PFSK-1 (cell line): ENCODE data around the gene AGPAT3.
A peak's percentile ranks its signal among the peaks of the same experiment; 100 is the strongest.

Source experiments
- FOXP2 ChIP-seq: optimal IDR thresholded peaks from 2 replicates; pipeline ENCODE3; 2011; ENCODE audit warnings: borderline replicate concordance, control low read depth, inconsistent platforms; ENCODE audit not compliant: insufficient read depth; ENCODE audit errors: extremely low read length, extremely low read depth
- POLR2AphosphoS5 ChIP-seq: IDR thresholded peaks from 2 replicates; pipeline ENCODE4 v1.6.1; 2012; ENCODE audit warnings: low read depth, mild to moderate bottlenecking, control low read depth, low read length, moderate library complexity
- SIN3A ChIP-seq: IDR thresholded peaks from 2 replicates; pipeline ENCODE4 v1.6.1; 2012; ENCODE audit warnings: mild to moderate bottlenecking, low read length, moderate library complexity, borderline replicate concordance; ENCODE audit not compliant: insufficient read depth
- TAF1 ChIP-seq: IDR thresholded peaks from 2 replicates; pipeline ENCODE4 v1.6.1; 2012; ENCODE audit warnings: low read length, control low read depth, borderline replicate concordance; ENCODE audit not compliant: insufficient read depth
- TF ChIP-seq, protein P1 (sequence below), 2 experiments: IDR thresholded peaks; 2 replicates each; pipeline versions ENCODE4 v1.6.1 to v1.8.0; 2011 to 2012; ENCODE audit warnings: low read depth in 2 of 2, low read length in 2 of 2, control low read depth in 1 of 2, inconsistent platforms in 1 of 2, mild to moderate bottlenecking in 1 of 2, moderate library complexity in 1 of 2; ENCODE audit not compliant: insufficient read depth in 1 of 2

AGPAT3 gene

DNA sequence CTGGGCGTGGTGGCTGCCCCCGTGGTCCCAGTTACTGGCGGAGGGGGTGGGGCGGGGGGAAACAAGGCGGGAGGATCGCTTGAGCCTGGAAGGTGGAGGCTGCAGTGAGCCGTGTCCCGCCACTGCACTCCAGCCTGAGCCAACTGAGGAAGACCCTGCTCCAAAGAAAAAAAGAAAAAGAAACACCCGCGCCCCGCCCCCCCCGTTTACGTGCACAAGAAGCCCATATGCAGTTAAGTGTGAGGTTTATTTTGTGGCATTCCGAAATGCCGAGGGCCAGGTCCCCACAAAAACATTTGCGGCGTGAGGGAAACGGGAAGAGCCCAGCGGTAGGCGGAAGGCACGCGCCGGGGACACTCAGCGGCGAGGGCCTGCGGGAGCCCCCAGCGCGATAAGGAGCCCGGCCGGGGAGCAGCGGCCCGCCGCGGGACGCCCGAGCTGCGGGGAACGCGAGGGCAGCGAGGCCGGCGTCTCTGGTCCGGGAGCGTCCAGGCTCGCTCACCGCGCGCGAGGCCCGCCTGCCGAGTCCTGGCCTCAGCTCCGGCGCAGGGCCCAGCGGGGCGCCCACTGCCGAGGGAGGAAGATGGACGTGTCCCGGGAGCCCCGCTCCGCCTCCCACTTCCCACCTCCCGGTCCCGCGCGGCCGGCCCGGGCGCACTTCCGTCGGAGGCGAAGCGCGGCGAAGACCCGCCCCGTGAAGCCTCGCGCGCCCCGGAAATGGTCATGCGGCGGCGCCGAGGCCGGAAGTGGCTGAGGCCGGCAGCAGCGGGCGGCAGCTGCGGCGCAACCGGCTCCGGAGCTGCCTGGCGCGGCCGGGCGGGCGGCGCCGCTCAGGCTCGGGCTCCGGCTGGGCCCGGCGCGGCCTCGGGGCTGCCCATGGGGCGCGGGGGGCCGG, 146.8 kb downstream of the AGPAT3 start, which contains the start of gene TRAPPC10:
TSS of gene TRAPPC10 (plus strand) at position 731 of the 895 bp plus-strand sequence. CDS start 185 bp downstream, outside the sequence.
- peak; percentile 79 for TF ChIP-seq POLR2AphosphoS5
- TF ChIP-seq FOXP2 = peak; percentile 98
- peak; percentile 33; the same call in 1 of the 2 replicates for TF ChIP-seq SIN3A
- TF ChIP-seq, protein P1, sequence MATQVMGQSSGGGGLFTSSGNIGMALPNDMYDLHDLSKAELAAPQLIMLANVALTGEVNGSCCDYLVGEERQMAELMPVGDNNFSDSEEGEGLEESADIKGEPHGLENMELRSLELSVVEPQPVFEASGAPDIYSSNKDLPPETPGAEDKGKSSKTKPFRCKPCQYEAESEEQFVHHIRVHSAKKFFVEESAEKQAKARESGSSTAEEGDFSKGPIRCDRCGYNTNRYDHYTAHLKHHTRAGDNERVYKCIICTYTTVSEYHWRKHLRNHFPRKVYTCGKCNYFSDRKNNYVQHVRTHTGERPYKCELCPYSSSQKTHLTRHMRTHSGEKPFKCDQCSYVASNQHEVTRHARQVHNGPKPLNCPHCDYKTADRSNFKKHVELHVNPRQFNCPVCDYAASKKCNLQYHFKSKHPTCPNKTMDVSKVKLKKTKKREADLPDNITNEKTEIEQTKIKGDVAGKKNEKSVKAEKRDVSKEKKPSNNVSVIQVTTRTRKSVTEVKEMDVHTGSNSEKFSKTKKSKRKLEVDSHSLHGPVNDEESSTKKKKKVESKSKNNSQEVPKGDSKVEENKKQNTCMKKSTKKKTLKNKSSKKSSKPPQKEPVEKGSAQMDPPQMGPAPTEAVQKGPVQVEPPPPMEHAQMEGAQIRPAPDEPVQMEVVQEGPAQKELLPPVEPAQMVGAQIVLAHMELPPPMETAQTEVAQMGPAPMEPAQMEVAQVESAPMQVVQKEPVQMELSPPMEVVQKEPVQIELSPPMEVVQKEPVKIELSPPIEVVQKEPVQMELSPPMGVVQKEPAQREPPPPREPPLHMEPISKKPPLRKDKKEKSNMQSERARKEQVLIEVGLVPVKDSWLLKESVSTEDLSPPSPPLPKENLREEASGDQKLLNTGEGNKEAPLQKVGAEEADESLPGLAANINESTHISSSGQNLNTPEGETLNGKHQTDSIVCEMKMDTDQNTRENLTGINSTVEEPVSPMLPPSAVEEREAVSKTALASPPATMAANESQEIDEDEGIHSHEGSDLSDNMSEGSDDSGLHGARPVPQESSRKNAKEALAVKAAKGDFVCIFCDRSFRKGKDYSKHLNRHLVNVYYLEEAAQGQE (IDR thresholded peaks at IDR 0.05; ENCODE audit: insufficient read depth in 1 of 2, low read depth in 2 of 2, low read length in 2 of 2) = no peak
- peak; percentile 68; the same call in 1 of the 2 replicates for TF ChIP-seq TAF1

DNA sequence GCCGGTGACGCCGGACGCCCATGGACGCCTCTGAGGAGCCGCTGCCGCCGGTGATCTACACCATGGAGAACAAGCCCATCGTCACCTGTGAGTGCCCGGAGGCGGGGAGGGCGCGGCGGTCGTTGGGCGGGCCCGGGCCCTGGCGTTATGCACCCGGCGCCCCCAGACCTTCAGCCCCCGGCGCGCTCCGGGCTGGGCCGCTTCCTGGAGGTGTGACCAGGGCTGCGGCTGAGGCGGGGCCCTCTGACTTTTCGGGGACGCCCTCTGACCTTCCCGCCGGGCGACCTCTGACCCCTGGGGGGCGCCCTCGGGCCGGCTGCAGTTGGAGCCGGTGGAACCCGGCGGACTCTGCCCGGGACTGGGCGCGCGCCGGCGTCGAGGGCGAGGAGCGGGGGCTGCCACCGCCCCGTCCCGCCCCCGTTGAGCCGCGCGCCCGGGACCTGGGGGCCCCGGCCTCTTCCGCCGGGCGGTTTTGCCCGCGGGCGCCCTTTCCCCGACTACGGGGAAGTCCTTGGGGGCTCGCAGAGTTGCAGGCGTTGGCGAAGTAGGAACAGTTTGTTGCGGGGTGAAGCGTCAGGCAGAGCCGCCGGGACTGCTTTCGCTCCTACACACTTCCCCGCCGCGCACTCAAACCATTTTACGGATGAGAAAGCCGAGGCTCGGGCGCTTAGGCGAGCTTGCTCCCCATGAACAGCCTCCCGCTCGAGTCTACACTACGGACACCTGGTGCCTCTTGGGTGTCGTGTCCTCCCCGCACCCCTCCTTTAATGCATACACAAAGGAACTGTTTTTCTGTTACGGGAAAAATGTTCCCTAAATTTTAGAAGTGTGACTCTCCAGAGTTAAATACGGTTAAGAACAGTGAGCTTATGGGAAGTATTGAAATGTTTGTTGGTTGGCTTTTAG, 147.7 kb downstream of the AGPAT3 start:
- no peak for TF ChIP-seq POLR2AphosphoS5
- TF ChIP-seq SIN3A = 0 out of 2 replicates have a peak, but pooled peaks have one; percentile 31
- TF ChIP-seq, protein P1 (IDR thresholded peaks at IDR 0.05; ENCODE audit: insufficient read depth in 1 of 2, low read depth in 2 of 2, low read length in 2 of 2) = 0 out of 4 replicates have a peak, but pooled peaks of 1 of the 2 experiments have one; percentile 6
- TF ChIP-seq FOXP2 = no peak

DNA sequence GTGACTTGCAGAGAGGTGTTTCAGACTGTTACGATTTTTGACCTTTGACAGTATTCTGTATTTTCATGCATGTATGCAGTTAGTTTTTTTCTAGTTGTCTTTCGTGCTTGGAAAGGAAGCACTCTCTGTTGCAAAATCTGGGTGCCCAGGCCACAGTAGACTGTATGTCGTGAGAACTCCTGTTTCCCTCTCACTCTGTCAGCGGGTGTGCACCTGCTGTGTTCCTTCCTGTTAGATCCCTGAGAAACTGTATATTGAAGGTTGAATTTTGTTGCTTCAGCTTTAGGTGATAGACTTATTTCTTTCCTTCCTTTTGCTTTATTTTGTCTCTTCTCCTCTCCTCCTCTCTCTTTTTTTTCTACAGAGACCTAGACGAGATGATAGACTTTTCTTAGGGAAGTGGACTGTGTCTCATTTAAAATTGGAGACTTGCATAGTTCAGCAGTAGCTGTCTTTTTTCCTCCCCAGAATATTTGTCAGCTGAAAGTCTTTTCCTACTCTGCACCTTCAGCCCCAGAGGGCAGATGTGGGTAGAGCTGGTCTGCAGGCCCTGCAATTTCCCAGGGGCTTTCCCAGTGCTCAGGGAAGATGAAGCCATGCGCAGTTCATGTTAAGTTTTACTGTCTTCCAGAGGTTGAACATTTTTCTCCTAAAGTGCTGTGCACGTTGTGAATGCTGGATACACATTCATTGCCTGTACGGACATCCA, 148.5 kb downstream of the AGPAT3 start:
- TF ChIP-seq POLR2AphosphoS5 = no peak
- TF ChIP-seq TAF1 = no peak
- TF ChIP-seq SIN3A = no peak
- TF ChIP-seq, protein P1 (IDR thresholded peaks at IDR 0.05; ENCODE audit: insufficient read depth in 1 of 2, low read depth in 2 of 2, low read length in 2 of 2) = no peak
- no peak for TF ChIP-seq FOXP2

DNA sequence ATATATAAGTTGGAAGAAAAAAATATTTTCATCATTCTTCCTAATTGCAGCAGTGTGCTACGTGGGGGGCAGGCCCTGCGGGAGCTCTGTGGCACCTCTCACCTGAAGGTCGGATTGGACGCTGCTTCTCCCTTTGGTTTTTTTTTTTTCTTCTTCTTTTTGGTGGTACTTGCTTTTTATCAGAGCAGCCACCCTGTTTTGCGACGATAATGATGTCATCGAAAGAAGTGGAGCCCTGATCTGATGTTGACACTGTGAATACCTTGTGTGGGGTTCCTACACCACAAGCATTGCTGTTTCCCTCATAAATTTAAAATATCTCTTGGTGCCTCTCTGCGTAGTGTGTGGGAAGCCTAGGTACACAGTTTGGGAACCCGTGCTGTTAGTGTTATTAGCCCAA, 152.6 kb downstream of the AGPAT3 start:
- TF ChIP-seq TAF1 (no peak), SIN3A (no peak), FOXP2 (no peak), POLR2AphosphoS5 (no peak)

DNA sequence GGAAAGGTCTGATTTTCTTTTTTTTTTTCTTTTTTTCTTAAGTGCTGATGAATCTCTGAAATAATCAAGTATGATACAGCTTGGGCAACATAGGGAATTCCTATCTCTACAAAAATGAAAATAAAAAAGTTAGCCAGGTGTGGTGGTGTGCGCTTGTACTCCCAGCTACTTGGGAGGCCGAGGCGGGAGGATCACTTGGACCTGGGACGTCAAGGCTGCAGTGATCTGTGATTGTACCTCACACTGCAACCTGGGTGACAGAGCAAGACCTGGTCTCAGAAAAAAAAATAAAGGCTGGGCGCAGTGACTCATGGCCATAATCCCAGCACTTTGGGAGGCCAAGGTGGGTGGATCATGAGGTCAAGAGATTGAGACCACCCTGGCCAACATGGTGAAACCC, 153.1 kb downstream of the AGPAT3 start:
- TF ChIP-seq POLR2AphosphoS5 (no peak), FOXP2 (no peak), TAF1 (no peak), SIN3A (no peak)
- TF ChIP-seq, protein P1 (IDR thresholded peaks at IDR 0.05; ENCODE audit: insufficient read depth in 1 of 2, low read depth in 2 of 2, low read length in 2 of 2) = no peak
